Measurements from ENCODE around the gene PXMP4. TPM values are rescaled to one million over a fixed set of nuclear protein-coding genes. Genes with fewer than 3 reads are reported as not detected.

The PXMP4 gene
- total RNA-seq, 1 experiment from 2014 or later: 12.0 TPM

DNA sequence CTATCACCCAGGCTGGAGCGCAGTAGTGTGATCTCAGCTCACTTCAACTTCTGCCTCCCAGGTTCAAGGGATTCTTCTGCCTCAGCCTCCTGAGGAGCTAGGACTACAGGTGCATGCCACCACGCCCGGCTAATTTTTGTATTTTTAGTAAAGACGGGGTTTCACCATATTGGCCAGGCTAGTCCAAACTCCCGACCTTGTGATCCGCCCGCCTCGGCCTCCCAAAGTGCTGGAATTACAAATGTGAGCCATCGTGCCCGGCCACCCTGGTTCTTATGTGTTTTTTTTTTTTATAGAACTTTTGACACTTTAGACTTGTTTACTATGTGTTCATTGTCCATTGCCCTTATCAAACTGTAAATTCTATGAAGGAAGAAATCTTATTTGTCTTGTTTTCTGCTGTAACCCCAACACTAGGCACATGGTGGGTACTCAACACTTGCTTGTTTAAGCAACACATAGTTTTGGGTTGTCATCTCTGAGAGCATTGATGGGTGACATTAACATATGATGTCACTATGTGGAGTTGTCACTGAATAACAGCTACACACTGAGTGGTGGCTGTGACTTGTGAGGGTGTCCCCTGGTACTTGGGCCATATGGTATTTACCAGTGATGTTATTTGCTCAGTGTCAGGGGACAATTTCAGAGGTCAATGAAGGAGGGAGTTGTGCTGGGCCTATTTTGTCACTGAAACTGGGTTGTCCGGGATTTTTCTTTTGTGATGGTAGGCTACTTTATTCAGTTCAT lies 1.5 kb upstream of the PXMP4 start:
- CTCF ChIA-PET: no interaction called here
- POLR2A ChIA-PET: interaction anchor here (0.7 kb wide), 1 partner anchor 66 kb away, joined by 5 read pairs; no protein-coding TSS in a partner anchor
- TF ChIP-seq SIN3A (IDR thresholded peaks at IDR 0.05; ENCODE audit: borderline replicate concordance, insufficient read depth, low read depth, low read length): no peak
- TF ChIP-seq, protein P1, sequence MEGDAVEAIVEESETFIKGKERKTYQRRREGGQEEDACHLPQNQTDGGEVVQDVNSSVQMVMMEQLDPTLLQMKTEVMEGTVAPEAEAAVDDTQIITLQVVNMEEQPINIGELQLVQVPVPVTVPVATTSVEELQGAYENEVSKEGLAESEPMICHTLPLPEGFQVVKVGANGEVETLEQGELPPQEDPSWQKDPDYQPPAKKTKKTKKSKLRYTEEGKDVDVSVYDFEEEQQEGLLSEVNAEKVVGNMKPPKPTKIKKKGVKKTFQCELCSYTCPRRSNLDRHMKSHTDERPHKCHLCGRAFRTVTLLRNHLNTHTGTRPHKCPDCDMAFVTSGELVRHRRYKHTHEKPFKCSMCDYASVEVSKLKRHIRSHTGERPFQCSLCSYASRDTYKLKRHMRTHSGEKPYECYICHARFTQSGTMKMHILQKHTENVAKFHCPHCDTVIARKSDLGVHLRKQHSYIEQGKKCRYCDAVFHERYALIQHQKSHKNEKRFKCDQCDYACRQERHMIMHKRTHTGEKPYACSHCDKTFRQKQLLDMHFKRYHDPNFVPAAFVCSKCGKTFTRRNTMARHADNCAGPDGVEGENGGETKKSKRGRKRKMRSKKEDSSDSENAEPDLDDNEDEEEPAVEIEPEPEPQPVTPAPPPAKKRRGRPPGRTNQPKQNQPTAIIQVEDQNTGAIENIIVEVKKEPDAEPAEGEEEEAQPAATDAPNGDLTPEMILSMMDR (IDR thresholded peaks at IDR 0.05): no peak
- TF ChIP-seq, protein P2, sequence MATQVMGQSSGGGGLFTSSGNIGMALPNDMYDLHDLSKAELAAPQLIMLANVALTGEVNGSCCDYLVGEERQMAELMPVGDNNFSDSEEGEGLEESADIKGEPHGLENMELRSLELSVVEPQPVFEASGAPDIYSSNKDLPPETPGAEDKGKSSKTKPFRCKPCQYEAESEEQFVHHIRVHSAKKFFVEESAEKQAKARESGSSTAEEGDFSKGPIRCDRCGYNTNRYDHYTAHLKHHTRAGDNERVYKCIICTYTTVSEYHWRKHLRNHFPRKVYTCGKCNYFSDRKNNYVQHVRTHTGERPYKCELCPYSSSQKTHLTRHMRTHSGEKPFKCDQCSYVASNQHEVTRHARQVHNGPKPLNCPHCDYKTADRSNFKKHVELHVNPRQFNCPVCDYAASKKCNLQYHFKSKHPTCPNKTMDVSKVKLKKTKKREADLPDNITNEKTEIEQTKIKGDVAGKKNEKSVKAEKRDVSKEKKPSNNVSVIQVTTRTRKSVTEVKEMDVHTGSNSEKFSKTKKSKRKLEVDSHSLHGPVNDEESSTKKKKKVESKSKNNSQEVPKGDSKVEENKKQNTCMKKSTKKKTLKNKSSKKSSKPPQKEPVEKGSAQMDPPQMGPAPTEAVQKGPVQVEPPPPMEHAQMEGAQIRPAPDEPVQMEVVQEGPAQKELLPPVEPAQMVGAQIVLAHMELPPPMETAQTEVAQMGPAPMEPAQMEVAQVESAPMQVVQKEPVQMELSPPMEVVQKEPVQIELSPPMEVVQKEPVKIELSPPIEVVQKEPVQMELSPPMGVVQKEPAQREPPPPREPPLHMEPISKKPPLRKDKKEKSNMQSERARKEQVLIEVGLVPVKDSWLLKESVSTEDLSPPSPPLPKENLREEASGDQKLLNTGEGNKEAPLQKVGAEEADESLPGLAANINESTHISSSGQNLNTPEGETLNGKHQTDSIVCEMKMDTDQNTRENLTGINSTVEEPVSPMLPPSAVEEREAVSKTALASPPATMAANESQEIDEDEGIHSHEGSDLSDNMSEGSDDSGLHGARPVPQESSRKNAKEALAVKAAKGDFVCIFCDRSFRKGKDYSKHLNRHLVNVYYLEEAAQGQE (IDR thresholded peaks at IDR 0.05; ENCODE audit: insufficient read depth in 1 of 2, low read depth in 2 of 2, low read length in 1 of 2): no peak
- no peak for TF ChIP-seq TCF7L2 (IDR thresholded peaks at IDR 0.05; ENCODE audit: low read depth, low read length)
- TF ChIP-seq POLR2AphosphoS5 (IDR thresholded peaks at IDR 0.05; ENCODE audit: low read depth, low read length): no peak
- Histone ChIP-seq H3K4me3 (ENCODE audit: low read depth in 2 of 2, low read length in 2 of 2) (no peak overlapping the region), H3K27ac (ENCODE audit: low read length) (no peak overlapping the region), H3K27me3 (ENCODE audit: control insufficient read depth, insufficient read depth, low read length) (no peaks in the 10 kb centered on the region), H3K9me3 (ENCODE audit: control insufficient read depth, insufficient read depth, low read depth, low read length) (no peaks in the 10 kb centered on the region), H3K4me1 (ENCODE audit: control insufficient read depth, insufficient read depth, low read length) (0 out of 2 replicates have a peak, but pooled peaks cover 5% of the 10 kb centered on the region), H3K36me3 (ENCODE audit: control insufficient read depth, insufficient read depth, low read length) (no peaks in the 10 kb centered on the region)
- in situ Hi-C loops (cut with HindIII; ENCODE audit: low pct_unique_long_range_greater_than_20kb, low sequenced_read_pairs) (no loop called here), intact Hi-C loops (cut with micrococcal nuclease; ENCODE audit: unreplicated experiment) (no loop called here)
- ATAC-seq (no peak), DNase-seq (ENCODE audit: low read depth, low spot score) (no peak)
- no TSS peak for BruUV-seq (replicated peaks)

DNA sequence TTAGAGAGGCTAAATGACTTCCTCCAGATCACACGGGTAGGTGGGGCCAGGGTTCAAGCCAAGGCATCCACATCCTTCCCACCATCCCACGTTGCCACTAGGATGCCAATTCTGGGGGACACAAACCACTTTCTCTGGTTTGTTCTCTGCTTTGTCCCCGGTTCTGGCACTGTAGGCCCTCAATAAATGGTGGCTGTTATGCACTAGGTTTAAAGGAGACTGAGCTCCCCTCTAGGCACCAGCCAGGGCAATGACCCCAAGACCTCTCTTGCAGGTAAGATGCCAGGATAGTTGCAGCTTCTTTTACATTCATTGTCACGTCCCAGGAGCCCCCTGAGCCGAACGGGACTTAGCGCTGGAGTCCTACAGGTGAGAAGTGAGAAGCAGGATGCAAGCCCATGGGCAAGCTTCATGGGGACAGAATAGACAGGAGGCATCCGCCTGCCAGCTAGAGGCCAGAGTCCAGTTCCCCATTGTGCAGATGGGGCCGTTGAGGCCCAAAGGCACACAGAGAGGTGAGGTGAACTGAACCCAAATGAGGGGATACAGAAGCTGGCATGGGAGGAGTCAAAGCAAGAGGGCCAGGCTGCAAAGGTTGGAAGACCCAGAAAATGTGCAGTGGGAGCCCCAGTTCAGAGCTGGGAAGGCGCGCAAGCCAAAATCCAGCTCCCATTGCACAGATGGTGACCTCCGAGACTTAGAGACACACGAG lies 677 bp downstream of the PXMP4 start:
- peak overlapping the region; percentile 80 to 83 for H3K4me3 ChIP-seq (ENCODE audit: low read depth in 2 of 2, low read length in 2 of 2)
- H3K27ac ChIP-seq (ENCODE audit: low read length): peak overlapping the region; percentile 77
- ChIA-PET CTCF (no interaction called here), POLR2A (no interaction called here)
- no peak for DNase-seq (ENCODE audit: low read depth, low spot score)
- intact Hi-C loops (cut with micrococcal nuclease; ENCODE audit: unreplicated experiment): no loop called here
- 0 out of 2 replicates have a peak, but pooled peaks cover 5% of the 10 kb centered on the region for H3K4me1 ChIP-seq (ENCODE audit: control insufficient read depth, insufficient read depth, low read length)
- in situ Hi-C loops (cut with HindIII; ENCODE audit: low pct_unique_long_range_greater_than_20kb, low sequenced_read_pairs): no loop called here
- H3K36me3 ChIP-seq (ENCODE audit: control insufficient read depth, insufficient read depth, low read length): no peaks in the 10 kb centered on the region
- no peaks in the 10 kb centered on the region for H3K27me3 ChIP-seq (ENCODE audit: control insufficient read depth, insufficient read depth, low read length)
- peak; percentile 23 for ATAC-seq
- no peak for TF ChIP-seq TCF7L2 (IDR thresholded peaks at IDR 0.05; ENCODE audit: low read depth, low read length)
- TF ChIP-seq, protein P2 (IDR thresholded peaks at IDR 0.05; ENCODE audit: insufficient read depth in 1 of 2, low read depth in 2 of 2, low read length in 1 of 2): no peak
- TF ChIP-seq, protein P1 (IDR thresholded peaks at IDR 0.05): no peak
- TF ChIP-seq SIN3A (IDR thresholded peaks at IDR 0.05; ENCODE audit: borderline replicate concordance, insufficient read depth, low read depth, low read length): no peak
- TF ChIP-seq POLR2AphosphoS5 (IDR thresholded peaks at IDR 0.05; ENCODE audit: low read depth, low read length): no peak
- no peaks in the 10 kb centered on the region for H3K9me3 ChIP-seq (ENCODE audit: control insufficient read depth, insufficient read depth, low read depth, low read length)
- BruUV-seq (replicated peaks): TSS peak; percentile 83
